NT2/D1 (cell line): ENCODE data around the gene CSTF1.

Source experiments
- DNase-seq: peaks from one replicate; pipeline ENCODE4 v3.0.0-alpha.2; 2011; ENCODE audit warnings: low read depth, low spot score
- H3K27me3 ChIP-seq: 2 replicates; pipeline ENCODE4 v1.6.0; 2011; ENCODE audit warnings: mild to moderate bottlenecking; ENCODE audit not compliant: insufficient read length, insufficient read depth
- H3K36me3 ChIP-seq: 2 replicates; pipeline ENCODE4 v1.6.1; 2011; ENCODE audit warnings: mild to moderate bottlenecking, low read length, mixed read lengths; ENCODE audit not compliant: insufficient read depth, insufficient read length
- H3K4me1 ChIP-seq: 2 replicates; pipeline ENCODE4 v1.5.1; 2011; ENCODE audit not compliant: insufficient read depth, insufficient read length
- H3K4me3 ChIP-seq: 2 replicates; pipeline ENCODE4 v1.5.1; 2011; ENCODE audit warnings: low read depth; ENCODE audit not compliant: insufficient read length
- H3K9ac ChIP-seq: 2 replicates; pipeline ENCODE4 v1.6.0; 2011; ENCODE audit warnings: low read depth; ENCODE audit not compliant: insufficient read length
- H3K9me3 ChIP-seq: 2 replicates; pipeline ENCODE4 v1.5.1; 2011; ENCODE audit warnings: mild to moderate bottlenecking, low read length; ENCODE audit not compliant: insufficient read depth
- SUZ12 ChIP-seq: IDR thresholded peaks from 2 replicates; pipeline ENCODE4 v1.6.1; 2011; ENCODE audit not compliant: insufficient read length, insufficient read depth; ENCODE audit errors: extremely low read depth
- YY1 ChIP-seq: IDR thresholded peaks from 2 replicates; pipeline ENCODE4 v1.6.1; 2011; ENCODE audit not compliant: insufficient read length, insufficient read depth
- ZNF274 ChIP-seq: IDR thresholded peaks from 2 replicates; pipeline ENCODE4 v1.6.1; 2011; ENCODE audit warnings: mild to moderate bottlenecking, low read depth, low read length

The CSTF1 gene

GRCh38 chr20:56414842-56415765 is 22.7 kb downstream of the CSTF1 start:
- no peaks in the 10 kb centered on the region for H3K9me3 ChIP-seq
- peaks cover 42% of the 10 kb centered on the region for H3K36me3 ChIP-seq
- no peak overlapping the region for H3K9ac ChIP-seq
- no peaks in the 10 kb centered on the region for H3K4me1 ChIP-seq
- no peak overlapping the region for H3K4me3 ChIP-seq
- no peaks in the 10 kb centered on the region for H3K27me3 ChIP-seq
- no peak for TF ChIP-seq YY1
- no peak for TF ChIP-seq ZNF274
- TF ChIP-seq SUZ12: no peak
- no peak for DNase-seq

- Histone ChIP-seq H3K27me3 (no peaks in the 10 kb centered on the region), H3K9me3 (no peaks in the 10 kb centered on the region), H3K36me3 (peaks cover 33% of the 10 kb centered on the region), H3K9ac (no peak overlapping the region), H3K4me1 (no peaks in the 10 kb centered on the region), H3K4me3 (no peak overlapping the region)
- no peak for DNase-seq
- no peak for TF ChIP-seq SUZ12
- no peak for TF ChIP-seq ZNF274
- no peak for TF ChIP-seq YY1
These were observed 25.0 kb downstream of the CSTF1 start for GRCh38 chr20:56417402-56417801.

GRCh38 chr20:56417911-56418310 is 25.5 kb downstream of the CSTF1 start:
- Histone ChIP-seq H3K27me3 (no peaks in the 10 kb centered on the region), H3K9me3 (no peaks in the 10 kb centered on the region), H3K36me3 (peaks cover 28% of the 10 kb centered on the region), H3K4me1 (no peaks in the 10 kb centered on the region), H3K9ac (no peak overlapping the region), H3K4me3 (no peak overlapping the region)
- TF ChIP-seq ZNF274 (no peak), YY1 (no peak), SUZ12 (no peak)
- DNase-seq: no peak

GRCh38 chr20:56418385-56418861 is 26.0 kb downstream of the CSTF1 start:
- DNase-seq: no peak
- H3K27me3 ChIP-seq: no peaks in the 10 kb centered on the region
- TF ChIP-seq YY1 (no peak), ZNF274 (no peak), SUZ12 (no peak)
- H3K9me3 ChIP-seq: no peaks in the 10 kb centered on the region
- H3K9ac ChIP-seq: no peak overlapping the region
- H3K36me3 ChIP-seq: peaks cover 25% of the 10 kb centered on the region
- H3K4me1 ChIP-seq: no peaks in the 10 kb centered on the region
- no peak overlapping the region for H3K4me3 ChIP-seq

DNA sequence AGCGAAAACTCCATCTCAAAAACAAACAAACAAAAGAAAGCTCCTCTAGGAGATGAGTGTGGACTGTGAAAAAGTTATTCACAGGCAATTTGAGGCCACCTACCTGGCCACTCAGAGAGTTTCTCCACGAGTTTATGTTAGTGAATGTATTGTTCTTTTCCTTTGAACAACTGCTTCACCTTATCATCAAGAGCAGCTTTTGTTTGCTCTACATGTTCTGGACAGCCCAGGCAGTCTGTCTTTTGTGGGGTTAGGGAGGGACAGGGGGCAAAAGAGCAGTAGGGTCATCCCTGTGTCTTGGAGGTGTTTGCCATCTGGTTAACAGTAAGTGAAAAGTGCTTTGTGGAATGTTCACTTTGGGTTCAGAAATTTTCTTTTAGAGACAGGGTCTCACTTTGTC is 27.6 kb downstream of the CSTF1 start:
- TF ChIP-seq SUZ12 (no peak), YY1 (no peak), ZNF274 (no peak)
- peaks cover 19% of the 10 kb centered on the region for H3K36me3 ChIP-seq
- no peaks in the 10 kb centered on the region for H3K4me1 ChIP-seq
- no peak overlapping the region for H3K9ac ChIP-seq
- no peak overlapping the region for H3K4me3 ChIP-seq
- H3K9me3 ChIP-seq: no peaks in the 10 kb centered on the region
- no peak for DNase-seq
- no peaks in the 10 kb centered on the region for H3K27me3 ChIP-seq

- no peaks in the 10 kb centered on the region for H3K4me1 ChIP-seq
- H3K27me3 ChIP-seq: no peaks in the 10 kb centered on the region
- no peaks in the 10 kb centered on the region for H3K9me3 ChIP-seq
- DNase-seq: no peak
- H3K4me3 ChIP-seq: no peak overlapping the region
- H3K9ac ChIP-seq: no peak overlapping the region
- TF ChIP-seq SUZ12: no peak
- TF ChIP-seq YY1: no peak
- no peak for TF ChIP-seq ZNF274
- peaks cover 16% of the 10 kb centered on the region for H3K36me3 ChIP-seq
These were observed 28.7 kb downstream of the CSTF1 start for GRCh38 chr20:56420940-56421688.

- Histone ChIP-seq H3K36me3 (peaks cover 12% of the 10 kb centered on the region), H3K4me1 (no peaks in the 10 kb centered on the region), H3K4me3 (no peak overlapping the region), H3K27me3 (no peaks in the 10 kb centered on the region), H3K9ac (no peak overlapping the region), H3K9me3 (no peaks in the 10 kb centered on the region)
- TF ChIP-seq ZNF274 (no peak), SUZ12 (no peak)
- no peak for DNase-seq
These were observed 29.8 kb downstream of the CSTF1 start for GRCh38 chr20:56422076-56422823.
